Amniotic stem cell (primary cell): ENCODE data around the gene TMEM82.

Experiments used
- DNase-seq: peaks from one replicate; lab custom pipeline; 2025; lab: John Stamatoyannopoulos, UW

TMEM82 gene

DNA sequence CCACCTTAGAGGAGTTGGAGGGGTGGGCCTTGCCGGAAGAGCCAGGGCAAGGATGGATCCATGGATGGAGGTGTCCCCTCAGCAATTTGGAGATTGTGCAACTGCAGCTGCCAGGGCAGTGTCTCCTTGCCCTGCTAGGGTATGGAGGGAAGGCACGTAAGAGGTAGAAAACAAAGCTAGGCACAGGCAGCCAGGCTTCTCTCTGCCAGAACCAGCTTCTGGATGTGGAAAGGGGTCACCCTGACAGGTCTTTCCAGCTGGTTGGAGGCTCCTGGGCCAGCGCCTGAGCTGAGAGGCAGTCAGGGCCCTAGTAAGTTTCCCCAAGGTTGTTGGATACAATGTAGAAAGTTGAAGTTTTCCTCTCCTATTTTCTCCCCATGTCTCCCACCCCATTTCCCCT is 21.4 kb upstream of the TMEM82 start:
- DNase-seq, result no peak

DNA sequence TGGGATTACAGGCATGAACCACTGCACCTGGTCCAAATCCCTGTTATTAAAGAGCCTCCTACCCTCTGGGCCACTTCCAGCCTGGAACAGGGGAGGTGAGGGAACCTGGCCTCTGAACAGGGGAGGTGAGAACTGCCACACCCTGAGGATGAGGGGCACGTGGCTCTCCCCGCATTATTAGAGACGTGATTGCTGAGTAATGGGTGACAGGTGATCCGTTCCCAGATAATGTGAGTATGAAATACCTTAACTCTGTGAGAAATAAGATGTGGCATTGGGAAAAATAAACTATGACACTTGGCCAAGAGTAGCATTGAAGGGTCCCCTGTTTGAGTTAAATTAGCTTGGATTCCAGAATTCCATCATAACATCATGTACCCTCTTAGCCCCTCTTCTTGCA is 19.9 kb upstream of the TMEM82 start:
- no peak for DNase-seq

DNA sequence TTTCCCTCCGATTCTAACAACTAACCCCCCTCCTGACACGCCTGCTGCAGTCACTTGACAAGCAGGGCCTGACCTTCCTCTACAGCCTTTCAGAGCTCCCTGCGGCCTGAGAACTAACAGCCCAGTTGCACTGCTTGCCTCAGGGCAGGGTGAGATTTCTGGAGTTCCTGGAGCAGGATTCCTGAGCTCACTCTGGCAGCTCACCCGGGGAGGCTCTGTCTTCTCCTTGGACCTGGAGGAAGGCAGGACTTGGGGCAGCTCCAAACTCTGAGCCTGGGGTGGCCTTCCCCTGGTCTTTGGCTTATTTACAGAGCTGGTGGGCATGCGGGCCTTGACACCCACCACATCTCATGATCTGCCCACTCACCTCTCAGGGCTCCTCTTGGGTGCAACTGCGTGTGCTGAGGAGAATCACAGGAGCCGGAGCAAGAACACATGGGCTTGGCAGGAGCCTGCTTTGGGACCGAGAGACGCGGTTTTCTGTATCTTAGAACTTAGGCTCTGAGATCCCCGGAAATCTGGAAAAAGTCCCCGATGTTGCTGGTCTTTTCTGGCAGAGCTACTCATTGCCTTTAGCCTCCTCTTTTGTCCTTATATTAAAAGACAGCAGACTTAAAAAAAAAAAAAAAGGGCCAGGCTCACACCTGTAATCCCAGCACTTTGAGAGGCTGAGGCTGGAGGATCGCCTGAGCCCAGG is 19.3 kb upstream of the TMEM82 start:
- no peak for DNase-seq

DNA sequence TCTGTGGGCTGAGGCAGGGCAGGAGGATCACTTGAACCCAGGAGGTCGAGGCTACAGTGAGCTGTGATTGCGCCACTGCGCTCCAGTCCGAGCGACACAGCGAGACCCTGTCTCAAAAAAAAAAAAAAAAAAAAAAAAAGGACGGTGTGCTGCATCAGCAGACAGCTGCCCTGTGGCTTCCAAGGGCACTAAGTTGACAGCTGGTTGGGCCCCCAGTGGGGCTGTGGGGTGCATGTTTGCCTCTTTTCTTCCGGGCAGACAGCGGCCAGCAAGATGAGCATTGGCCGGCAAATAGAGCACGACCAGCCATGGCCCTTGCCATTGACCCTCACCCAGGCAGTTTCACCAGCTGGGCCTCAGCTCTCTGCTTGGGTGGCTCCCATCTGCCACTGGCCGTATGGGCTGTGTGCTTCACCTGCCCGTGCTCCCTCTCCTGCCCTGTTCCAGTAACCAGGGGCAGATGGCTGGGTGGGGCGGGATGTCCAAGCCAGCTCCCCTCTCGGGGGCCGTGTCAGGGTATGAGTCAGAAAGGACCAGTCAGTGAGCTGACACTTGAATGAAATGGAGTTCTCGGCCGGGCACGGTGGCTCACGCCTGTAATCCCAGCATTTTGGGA is 18.6 kb upstream of the TMEM82 start:
- DNase-seq, result no peak

DNA sequence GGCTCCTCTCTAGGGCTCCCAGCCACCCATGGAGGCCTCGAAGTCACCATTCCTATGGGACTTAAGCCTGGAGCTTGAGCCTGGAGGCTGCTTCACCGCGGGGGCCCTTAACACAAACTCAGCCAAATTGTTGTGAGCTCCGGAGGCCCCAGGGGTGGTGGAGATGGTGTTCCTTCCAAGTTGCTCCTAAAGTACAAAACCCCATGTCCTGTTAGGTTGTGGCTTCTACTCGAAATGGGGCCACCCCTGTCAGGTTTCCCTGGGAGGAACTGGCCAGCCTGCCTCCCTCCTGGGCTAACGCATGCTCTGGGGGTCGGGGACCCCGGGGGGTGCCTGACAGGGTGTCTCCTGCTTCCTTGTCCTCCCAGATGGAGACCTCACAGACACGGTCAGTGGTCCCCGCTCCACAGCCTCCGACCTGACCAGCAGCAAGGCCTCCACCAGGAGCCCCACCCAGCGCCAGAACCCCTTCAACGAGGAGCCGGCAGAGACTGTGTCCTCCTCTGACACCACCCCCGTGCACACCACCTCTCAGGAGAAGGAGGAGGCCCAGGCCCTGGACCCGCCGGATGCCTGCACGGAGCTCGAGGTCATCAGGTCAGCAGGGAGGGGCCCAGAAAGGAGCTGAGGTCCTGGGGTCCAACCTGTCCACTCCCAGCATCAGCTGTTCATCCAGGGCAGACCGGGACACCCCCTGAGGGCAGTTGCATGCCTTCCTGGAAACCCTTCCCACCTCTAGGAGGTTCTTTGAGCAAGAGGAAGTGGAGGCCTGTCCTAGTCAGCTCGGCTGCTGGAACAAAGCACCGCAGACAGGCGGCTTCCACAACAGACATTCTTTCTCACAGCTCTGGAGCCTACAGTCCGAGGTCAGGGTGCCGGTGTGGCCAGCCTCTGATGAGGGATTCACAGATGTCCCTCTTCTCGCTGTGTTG is 17.1 kb upstream of the TMEM82 start:
- no peak for DNase-seq

DNA sequence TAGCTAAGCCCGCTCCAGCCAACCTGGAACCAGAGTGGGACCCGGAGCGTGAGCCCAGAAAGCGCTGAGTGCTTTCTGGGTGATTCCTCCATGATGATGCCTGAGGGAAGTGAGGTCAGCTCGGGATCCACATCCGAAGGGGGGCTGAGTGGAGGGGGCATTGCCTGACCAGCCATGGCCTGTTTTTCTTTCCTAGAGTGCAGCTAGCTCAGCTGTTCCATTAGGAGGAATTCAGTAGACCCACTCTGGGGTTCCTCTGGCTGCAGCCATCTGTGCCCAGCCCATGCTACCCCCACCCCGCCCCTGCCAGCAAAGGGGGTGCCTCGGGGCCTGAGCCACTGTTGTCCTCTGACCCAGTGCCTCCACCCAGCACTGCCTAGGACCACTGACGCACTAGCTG is 15.8 kb upstream of the TMEM82 start:
- DNase-seq, result no peak

DNA sequence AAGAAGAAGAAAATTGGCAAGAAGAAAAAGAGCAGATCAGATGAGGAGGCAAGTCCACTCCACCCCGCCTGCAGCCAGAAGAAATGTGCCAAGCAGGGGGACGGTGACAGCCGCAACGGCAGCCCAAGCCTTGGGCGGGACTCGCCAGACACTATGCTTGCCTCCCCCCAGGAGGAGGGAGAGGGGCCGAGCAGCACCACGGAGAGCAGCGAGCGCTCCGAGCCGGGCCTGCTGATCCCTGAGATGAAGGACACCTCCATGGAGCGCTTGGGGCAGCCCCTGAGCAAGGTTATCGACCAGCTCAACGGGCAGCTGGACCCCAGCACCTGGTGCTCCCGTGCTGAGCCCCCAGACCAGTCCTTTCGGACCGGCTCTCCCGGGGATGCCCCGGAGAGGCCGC is 15.3 kb upstream of the TMEM82 start:
- DNase-seq, result no peak

DNA sequence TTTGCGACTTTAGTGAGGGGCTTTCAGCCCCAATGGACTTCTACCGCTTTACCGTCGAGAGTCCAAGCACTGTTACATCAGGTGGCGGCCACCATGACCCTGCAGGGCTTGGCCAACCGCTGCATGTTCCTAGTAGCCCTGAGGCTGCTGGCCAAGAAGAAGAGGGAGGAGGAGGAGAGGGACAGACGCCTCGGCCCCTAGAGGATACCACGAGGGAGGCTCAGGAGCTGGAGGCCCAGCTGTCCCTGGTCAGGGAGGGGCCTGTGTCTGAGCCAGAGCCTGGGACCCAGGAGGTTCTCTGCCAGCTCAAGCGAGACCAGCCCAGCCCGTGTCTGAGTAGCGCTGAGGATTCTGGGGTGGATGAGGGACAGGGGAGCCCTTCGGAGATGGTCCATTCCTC is 14.9 kb upstream of the TMEM82 start:
- DNase-seq, result no peak

DNA sequence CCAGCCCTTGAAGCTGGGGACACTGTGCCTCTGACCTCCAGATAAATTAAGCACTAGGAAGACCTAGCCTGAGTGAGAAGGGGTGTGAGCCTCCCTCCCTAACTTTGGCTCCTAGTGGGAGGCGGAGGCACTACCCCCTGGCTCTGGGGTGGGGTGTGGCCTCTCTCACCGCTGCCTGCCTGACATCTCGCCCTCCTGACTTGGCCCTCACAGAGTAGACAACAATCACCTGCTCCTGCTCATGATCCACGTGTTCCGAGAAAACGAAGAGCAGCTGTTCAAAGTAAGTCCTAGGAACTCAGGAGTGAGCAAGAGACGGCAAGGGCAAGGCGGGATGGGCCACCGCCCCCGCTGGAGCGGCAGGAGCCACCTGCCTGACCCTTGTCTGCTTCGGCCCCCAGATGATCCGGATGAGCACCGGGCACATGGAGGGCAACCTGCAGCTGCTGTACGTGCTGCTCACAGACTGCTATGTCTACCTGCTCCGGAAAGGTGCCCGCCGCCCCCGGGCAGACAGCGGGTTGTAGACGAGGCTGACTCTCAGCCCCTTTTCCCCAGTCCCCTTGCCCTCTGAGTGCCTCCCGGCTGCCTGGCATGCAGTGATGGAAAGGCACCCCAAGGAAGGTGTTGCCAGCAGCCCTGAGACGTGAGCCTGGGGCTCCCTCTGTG is 14.3 kb upstream of the TMEM82 start:
- no peak for DNase-seq

DNA sequence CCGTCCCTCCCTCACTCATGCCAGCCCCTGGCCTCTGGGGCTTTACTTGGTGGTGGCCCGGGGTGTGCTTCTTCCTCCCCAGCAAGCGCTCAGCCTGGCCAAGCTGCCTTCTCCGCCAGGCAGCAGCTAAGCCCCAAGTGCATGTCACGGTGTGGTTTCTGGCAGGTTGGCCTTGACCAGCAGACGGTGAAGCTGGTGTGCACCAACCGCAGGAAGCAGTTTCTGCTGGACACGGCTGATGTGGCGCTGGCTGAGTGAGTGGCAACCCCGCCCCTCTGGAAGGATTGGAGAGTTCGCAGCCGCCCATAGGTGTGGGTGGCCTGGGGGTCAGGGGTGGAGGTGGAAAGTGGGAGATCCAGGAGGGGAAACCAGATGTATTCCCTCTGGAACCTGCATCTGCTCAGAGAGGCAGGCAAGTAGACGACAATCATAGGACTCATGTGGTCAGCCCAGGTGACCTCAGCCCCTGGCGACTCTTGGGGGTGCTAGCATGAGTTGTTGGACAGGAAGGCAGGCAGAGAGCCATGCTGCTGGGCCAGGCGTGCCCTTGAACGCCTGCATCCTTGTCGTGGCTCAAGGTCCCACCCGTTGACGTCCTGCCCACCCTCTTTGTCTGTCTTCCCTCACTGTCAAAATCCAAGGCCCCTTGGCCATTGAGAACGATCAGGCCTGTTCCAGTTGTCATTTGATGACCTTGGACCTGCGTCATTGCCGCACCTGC is 13.2 kb upstream of the TMEM82 start:
- DNase-seq, result no peak

DNA sequence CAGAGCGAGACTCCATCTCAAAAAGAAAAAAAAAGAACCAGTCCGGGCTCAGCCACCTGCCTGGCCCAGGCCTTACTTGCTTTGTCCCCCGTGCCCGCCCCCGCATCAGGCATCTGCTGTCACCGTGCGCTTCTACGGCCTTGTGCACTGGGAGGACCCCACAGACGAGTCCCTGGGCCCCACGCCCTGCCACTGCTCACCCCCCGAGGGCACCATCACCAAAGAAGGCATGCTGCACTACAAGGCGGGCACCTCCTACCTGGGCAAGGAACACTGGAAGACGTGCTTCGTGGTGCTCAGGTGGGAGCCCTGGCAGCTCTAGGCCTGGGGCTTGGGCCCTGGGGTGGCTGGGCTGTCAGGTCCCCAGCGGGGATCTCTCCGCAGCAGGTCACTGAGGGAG is 11.9 kb upstream of the TMEM82 start:
- no peak for DNase-seq

DNA sequence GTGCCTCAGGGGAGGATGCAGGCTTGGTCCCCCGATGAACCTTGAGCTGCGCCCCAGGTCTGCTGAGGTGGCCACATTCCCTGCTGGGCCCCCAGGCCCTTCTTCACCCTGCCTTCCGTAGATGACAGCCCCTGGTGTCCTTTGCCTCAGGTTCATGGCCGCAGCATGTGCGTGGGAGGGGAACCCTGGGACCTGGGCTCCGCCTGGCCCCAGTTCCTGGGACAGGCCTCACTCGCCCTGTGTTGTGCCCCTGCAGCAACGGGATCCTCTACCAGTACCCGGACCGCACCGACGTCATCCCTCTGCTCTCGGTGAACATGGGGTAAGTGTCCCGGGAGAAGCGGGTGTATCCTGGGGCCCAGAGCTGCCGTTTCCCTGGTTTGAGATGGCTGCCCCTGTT is 11.4 kb upstream of the TMEM82 start:
- no peak for DNase-seq

DNA sequence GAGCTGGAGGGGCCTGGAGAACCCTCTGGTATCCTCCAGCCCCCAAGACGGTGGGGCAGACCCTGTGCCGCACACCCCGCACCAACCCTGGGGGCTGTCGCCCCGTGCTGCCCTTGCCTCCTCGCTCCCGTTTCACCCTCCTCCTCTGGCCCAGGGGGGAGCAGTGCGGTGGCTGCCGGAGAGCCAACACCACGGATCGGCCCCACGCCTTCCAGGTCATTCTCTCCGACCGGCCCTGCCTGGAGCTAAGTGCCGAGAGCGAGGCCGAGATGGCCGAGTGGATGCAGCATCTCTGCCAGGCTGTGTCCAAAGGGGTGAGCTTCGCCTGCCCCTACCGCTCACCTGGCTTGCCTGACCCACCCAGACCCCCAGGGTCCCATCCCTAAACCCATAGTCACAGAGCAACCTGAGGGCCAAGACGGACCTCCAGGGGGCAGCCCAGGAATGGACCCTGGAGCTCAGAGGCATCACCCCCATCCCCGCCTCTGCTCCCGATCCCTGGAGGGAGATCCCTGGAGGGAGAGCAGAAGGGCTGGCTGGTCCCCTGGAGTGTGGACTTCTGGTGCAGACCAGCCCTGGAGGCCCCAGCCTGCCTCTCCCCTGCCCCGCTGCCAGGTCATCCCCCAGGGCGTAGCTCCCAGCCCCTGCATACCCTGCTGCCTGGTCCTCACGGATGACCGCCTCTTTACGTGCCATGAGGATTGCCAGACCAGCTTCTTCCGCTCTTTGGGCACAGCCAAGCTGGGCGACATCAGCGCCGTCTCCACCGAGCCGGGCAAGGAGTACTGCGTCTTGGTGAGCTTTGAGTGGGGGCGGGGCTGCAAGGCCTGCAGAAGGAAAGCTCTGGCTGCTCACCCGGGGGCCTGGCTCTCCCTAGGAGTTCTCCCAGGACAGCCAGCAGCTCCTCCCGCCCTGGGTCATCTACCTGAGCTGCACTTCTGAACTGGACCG is 10.3 kb upstream of the TMEM82 start:
- DNase-seq, result no peak

DNA sequence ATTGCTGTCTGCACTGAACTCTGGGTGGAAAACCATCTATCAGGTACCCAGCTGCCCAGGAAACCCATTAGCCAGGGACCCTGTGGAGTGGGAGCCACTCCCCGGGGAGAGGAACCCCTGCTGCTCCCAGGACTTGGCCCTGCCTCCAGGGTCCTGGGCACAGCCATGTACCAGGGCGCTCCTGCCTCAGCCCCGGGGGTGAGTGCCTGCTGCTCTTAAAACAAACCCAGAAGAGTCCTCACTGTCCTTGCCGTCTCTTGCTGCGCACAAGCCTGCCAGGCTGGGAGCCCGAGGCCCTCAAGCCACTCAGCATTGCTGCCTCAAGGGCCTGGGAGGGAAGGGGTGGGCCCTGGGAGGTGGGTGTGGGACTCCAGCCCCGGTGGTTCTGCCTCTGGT is 9.6 kb upstream of the TMEM82 start:
- DNase-seq, result no peak

DNA sequence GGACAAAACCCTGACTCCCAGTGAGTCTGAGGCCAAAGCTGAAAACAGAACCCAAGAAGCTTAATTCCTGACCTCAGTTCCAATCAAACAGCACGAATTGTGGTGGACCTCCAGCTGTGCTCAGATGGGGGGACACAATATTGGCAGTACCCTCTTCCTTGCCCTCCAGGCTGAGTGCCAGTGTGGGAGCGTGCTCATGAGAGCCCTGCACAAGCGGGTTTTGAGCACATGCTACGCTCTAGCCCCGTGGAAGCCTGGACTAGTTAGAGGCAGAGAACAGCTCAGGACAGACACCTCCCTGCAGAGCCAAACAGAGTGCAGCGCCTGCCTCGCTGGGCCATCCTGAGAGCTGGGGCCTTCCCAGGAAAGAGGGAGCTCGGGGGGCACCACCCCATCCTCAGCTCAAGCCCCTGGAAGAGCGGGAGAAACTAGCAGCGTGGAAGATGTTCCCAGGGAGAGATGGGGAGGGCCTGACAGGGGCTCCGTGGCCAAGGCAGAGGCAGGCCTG is 9.0 kb upstream of the TMEM82 start:
- DNase-seq, result no peak

DNA sequence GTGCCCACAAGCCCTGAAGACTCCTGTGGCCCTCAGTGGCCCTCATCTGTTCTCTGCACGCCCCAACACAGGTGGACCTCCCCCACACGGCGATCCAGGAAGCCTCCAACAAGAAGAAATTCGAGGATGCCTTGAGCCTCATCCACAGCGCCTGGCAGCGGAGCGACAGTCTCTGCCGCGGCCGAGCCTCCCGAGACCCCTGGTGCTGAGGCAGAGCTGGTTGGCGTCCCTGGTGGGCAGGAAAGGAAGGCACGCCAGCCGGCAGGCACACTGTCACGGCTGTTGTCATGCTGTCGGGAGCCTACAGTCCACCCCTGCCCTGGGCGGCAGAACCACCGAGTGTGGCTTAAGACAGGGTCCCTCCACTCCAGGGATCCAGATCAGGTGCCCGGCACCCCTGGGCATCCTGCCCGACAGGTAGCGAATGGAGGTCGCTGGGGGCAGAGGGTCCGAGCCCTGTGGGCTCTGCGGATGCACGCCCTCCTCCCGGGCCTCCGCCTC is 8.5 kb upstream of the TMEM82 start:
- DNase-seq, result no peak

DNA sequence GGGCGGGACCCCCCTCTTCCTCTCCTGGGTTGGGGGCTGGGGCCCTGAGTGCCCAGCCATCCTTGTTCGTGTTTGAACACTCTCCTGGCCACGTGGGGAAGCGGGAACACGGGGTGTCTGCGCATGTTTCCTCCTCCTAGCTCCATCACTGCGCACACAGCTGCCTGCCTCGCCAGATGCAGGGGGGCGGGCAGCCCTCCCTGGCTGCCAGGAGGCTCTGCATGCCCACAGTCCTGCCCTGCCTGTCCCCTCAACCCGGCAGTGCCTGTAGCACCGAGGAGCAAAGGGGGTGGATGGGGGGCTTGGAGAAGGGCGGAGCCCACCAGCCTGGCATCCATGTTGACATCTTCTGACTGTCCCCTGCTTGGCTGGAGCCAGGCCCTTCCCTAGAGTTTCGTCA is 8.0 kb upstream of the TMEM82 start:
- DNase-seq, result no peak

DNA sequence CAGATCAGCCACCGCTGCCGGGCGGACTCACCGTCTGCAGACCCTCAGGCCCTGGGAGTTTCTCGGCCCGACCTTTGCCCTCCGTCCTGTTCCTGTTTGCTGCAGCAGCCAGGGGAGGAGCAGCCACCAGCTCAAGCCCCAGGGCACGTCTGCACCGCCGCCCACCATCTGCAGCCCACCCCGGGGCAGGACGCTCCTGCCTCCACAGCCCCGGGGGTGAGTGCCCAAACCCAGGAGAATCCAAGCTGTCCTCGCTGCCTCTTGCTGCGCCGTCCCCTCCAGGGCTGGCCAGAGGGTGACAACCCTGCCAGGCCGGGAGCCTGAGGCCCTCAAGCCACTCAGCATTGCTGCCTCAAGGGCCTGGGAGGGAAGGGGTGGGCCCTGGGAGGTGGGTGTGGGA is 7.4 kb upstream of the TMEM82 start:
- no peak for DNase-seq

DNA sequence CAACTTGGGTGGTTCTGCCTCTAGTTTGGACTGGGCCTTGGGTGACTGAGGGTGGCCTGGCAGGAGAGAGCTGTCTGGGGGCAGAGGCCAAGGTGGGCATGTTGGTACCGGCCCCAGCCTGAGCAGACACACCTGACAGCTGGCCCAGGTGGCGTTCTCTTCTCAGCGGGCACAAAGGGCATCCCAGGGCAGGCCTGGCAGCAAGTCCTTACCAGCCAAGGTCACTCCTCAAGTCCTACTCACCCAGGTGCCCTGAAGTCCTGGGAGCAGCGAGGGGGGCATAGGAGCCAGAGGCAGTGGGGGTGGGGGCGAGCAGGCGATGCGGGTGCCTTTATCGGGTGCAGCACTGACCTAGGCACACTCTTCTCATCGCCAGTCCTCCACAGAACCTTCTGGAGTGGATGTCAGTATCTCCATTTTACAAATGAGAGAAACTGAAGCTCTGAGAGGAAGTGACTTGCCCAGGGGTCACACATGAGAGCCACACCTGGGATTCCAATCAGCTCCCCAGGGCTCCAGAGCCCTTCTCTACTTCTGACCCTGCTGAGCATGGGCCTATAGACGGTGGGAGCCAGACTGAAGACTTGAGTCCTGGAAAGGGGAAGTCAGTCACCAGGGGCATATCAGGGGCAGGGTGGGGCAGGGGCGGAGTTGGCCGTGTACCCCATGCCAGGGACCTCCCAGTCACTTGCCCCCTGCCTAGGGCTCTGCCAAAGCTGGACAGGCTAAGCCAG is 6.8 kb upstream of the TMEM82 start:
- no peak for DNase-seq
